ENCODE measurements around the gene DLL4.

GRCh38 chr15:40930430-40931299, 1.5 kb downstream of the DLL4 start:
- TF ChIP-seq POLR2AphosphoS5 (IDR thresholded peaks at IDR 0.05; ENCODE audit: low read depth, low read length) (no peak), REST (IDR thresholded peaks at IDR 0.05; ENCODE audit: insufficient read depth in 1 of 2, low read depth in 2 of 2, low read length in 2 of 2) (0 out of 4 replicates have a peak, but pooled peaks of 1 of the 2 experiments have one; percentile 18)
